Smooth muscle cell (in vitro differentiated cells): ENCODE results near the gene DAAM1. TPM values are rescaled to one million over a fixed set of nuclear protein-coding genes. Genes with fewer than 3 reads are reported as not detected.

Experiments
- DNase-seq: peaks from one replicate; lab custom pipeline; 2025; ENCODE audit not compliant: unreplicated experiment; lab: John Stamatoyannopoulos, UW
- H2AFZ ChIP-seq: fragments of 200-600 bp; sonication (generic); 2 replicates; pipeline ENCODE4 v1.6.0; 2016; ENCODE audit warnings: antibody characterized with exemption, low read depth, mild to moderate bottlenecking
- H3F3A ChIP-seq: fragments of 200-600 bp; sonication (generic); 2 replicates; pipeline ENCODE4 v1.6.0; 2017; ENCODE audit warnings: antibody characterized with exemption, low read depth
- H3K27ac ChIP-seq: fragments of 200-600 bp; sonication (generic); 2 replicates; pipeline ENCODE4 v1.5.1; 2016; ENCODE audit warnings: low read depth, mild to moderate bottlenecking
- H3K27me3 ChIP-seq: fragments of 200-600 bp; sonication (generic); 2 replicates; pipeline ENCODE4 v1.6.1; 2016; ENCODE audit warnings: low read depth, mild to moderate bottlenecking
- H3K36me3 ChIP-seq: fragments of 200-600 bp; sonication (generic); 2 replicates; pipeline ENCODE4 v1.5.1; 2016; ENCODE audit warnings: low read depth
- H3K4me1 ChIP-seq: fragments of 200-600 bp; sonication (generic); 2 replicates; pipeline ENCODE4 v1.5.1; 2016; ENCODE audit warnings: low read depth
- H3K4me2 ChIP-seq: fragments of 200-600 bp; sonication (generic); 2 replicates; pipeline ENCODE4 v1.6.0; 2016; ENCODE audit warnings: mild to moderate bottlenecking
- H3K4me3 ChIP-seq: fragments of 200-600 bp; sonication (generic); 2 replicates; pipeline ENCODE4 v1.5.1; 2016; ENCODE audit warnings: mild to moderate bottlenecking
- H3K79me2 ChIP-seq: fragments of 200-600 bp; sonication (generic); 2 replicates; pipeline ENCODE4 v1.6.0; 2016; ENCODE audit warnings: low read depth, mild to moderate bottlenecking
- H3K9ac ChIP-seq: fragments of 200-600 bp; sonication (generic); 2 replicates; pipeline ENCODE4 v1.6.0; 2016; ENCODE audit warnings: low read depth
- H3K9me3 ChIP-seq: fragments of 200-600 bp; sonication (generic); replicated peaks from 2 replicates; pipeline ENCODE4 v1.5.1; 2016; ENCODE audit warnings: low read depth
- H4K20me1 ChIP-seq: fragments of 200-600 bp; sonication (generic); 2 replicates; pipeline ENCODE4 v1.6.0; 2016; ENCODE audit warnings: low read depth
- CTCF ChIP-seq: fragments of 200-600 bp; sonication (generic); IDR thresholded peaks from 2 replicates; pipeline ENCODE4 v1.5.1; 2017; ENCODE audit warnings: borderline replicate concordance, mild to moderate bottlenecking, antibody characterized with exemption; ENCODE audit not compliant: insufficient read depth, poor library complexity, severe bottlenecking
- WGBS: methylation state at CpG from one replicate; pipeline ENCODE4 v1.1.7; 2016; ENCODE audit warnings: low lambda C conversion rate; 5-methylcytosine and 5-hydroxymethylcytosine counted together
- polyA plus RNA-seq: library from polyadenylated mRNA; unstranded; fragments of >200 nt; fragmentation: Nextera tagmentation; extraction: Ambion mirVana; gene quantifications from 2 replicates; pipeline ENCODE4 v1.2.1, GENCODE V29; 2016
- total RNA-seq: library from RNA; depleted of rRNA; stranded (reverse); fragments of >200 nt; gene quantifications from 2 replicates; pipeline ENCODE4 v1.2.3, GENCODE V29; 2014

The DAAM1 gene
- total and polyA plus RNA-seq, 2 experiments from 2014 or later = 10.9 to 46.4 TPM

DNA sequence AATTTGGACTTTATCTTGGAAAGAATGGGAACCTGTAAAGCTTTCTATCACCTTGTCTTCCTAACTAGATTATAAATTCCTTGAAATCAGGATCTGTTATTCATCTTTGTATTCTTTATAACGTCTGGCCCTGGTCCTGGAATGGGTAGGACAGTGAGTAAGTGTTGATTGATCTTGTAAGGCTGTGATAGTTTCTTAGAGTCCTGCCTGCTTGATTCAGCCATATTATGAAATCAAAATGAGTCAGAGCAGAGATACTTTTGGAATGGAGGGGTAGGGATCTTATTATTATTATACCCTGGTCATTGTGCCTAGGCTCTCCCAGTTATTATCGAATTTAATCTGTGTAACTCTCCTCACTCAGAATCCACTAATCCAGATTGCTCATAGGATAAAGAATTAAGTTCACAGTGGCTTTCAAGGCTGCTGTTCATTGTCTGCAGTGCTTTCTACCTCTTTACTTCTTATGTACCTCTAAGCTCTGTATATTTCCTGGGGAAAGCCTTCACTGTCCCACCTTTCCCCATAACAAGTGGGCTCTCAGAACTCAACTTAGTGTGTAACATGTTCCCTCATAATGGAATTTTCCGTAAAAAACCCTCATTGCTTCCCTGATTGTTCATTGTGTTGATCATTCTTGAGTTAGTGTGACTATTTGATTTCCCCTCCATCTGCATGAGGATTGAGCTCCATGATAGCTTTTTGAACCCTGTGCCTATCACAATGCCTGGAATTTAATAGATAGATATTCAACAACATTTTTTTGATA is 93.3 kb downstream of the DAAM1 start:
- Histone ChIP-seq H3K4me2 (peak overlapping the region; percentile 40), H3F3A (peaks cover 6% of the 10 kb centered on the region), H3K9me3 (no peaks in the 10 kb centered on the region), H3K79me2 (peaks cover 6% of the 10 kb centered on the region), H3K27ac (peak overlapping the region; percentile 75), H3K27me3 (no peaks in the 10 kb centered on the region), H2AFZ (no peak overlapping the region), H3K4me1 (peaks cover 16% of the 10 kb centered on the region), H3K4me3 (no peak overlapping the region), H3K9ac (peak overlapping the region; percentile 38), H3K36me3 (peaks cover 2% of the 10 kb centered on the region), H4K20me1 (no peaks in the 10 kb centered on the region)
- TF ChIP-seq CTCF = no peak
- WGBS = 76% methylated on average over 3 of the region's 3 CpGs
- DNase-seq = no peak

GRCh38 chr14:59282378-59282765 is 93.9 kb downstream of the DAAM1 start:
- no peak overlapping the region for H3K4me3 ChIP-seq
- H3K79me2 ChIP-seq = peaks cover 6% of the 10 kb centered on the region
- peaks cover 15% of the 10 kb centered on the region for H3K4me1 ChIP-seq
- H3F3A ChIP-seq = peaks cover 3% of the 10 kb centered on the region
- TF ChIP-seq CTCF = no peak
- peaks cover 2% of the 10 kb centered on the region for H3K36me3 ChIP-seq
- peak overlapping the region; percentile 17 for H3K9ac ChIP-seq
- no peaks in the 10 kb centered on the region for H3K9me3 ChIP-seq
- H2AFZ ChIP-seq = no peak overlapping the region
- no peaks in the 10 kb centered on the region for H4K20me1 ChIP-seq
- H3K4me2 ChIP-seq = peak overlapping the region; percentile 40
- WGBS = 24% methylated on average over 3 of the region's 3 CpGs
- no peak for DNase-seq
- no peaks in the 10 kb centered on the region for H3K27me3 ChIP-seq
- H3K27ac ChIP-seq = peak overlapping the region; percentile 75

GRCh38 chr14:59283361-59283760 is 94.9 kb downstream of the DAAM1 start:
- Histone ChIP-seq H3K9me3 (no peaks in the 10 kb centered on the region), H3K4me1 (peaks cover 5% of the 10 kb centered on the region), H3K4me3 (no peak overlapping the region), H3F3A (no peaks in the 10 kb centered on the region), H4K20me1 (no peaks in the 10 kb centered on the region), H2AFZ (no peak overlapping the region), H3K36me3 (peaks cover 2% of the 10 kb centered on the region), H3K79me2 (peaks cover 6% of the 10 kb centered on the region), H3K4me2 (peak overlapping the region; percentile 40), H3K27ac (peak overlapping the region; percentile 75), H3K27me3 (no peaks in the 10 kb centered on the region), H3K9ac (no peak overlapping the region)
- TF ChIP-seq CTCF = no peak
- no peak for DNase-seq

DNA sequence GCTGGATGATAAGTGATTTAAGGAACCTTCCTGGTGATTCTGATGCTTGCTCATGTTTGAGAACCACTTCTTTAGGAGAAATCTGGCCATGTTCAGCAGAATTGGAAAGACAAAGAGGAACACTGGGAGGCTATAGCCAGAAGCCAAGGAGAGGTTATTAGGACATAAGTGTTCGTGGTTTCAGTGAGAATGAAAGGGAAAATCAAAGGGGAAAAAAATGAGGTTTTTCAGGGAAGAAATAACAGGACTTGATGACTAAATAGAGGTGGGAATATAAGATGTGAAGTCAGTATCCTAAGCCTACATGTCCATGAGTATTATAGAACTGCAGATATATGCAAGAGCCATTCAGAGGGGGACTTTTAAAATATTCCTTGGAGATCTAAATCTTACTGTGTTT is 95.6 kb downstream of the DAAM1 start:
- no peak for DNase-seq

More for the DNA sequence above, 95.6 kb downstream of the DAAM1 start:
- no peaks in the 10 kb centered on the region for H3K27me3 ChIP-seq
- no peaks in the 10 kb centered on the region for H3K9me3 ChIP-seq
- H3K36me3 ChIP-seq = peaks cover 2% of the 10 kb centered on the region
- WGBS = 76% methylated on average over 1 of the region's 1 CpG
- H4K20me1 ChIP-seq = no peaks in the 10 kb centered on the region
- H3K79me2 ChIP-seq = peaks cover 6% of the 10 kb centered on the region
- TF ChIP-seq CTCF = no peak
- H3K4me2 ChIP-seq = no peak overlapping the region
- no peaks in the 10 kb centered on the region for H3K4me1 ChIP-seq
- no peaks in the 10 kb centered on the region for H3F3A ChIP-seq
- H2AFZ ChIP-seq = no peak overlapping the region
- peak overlapping the region; percentile 75 for H3K27ac ChIP-seq
- H3K4me3 ChIP-seq = no peak overlapping the region
- H3K9ac ChIP-seq = no peak overlapping the region
